A673 (cell line): ENCODE measurements around the gene HLA-DOB. TPM values are rescaled to one million over a fixed set of nuclear protein-coding genes. Genes with fewer than 3 reads are reported as not detected.

ENCODE experiments used
- BruUV-seq: library from RNA; stranded (reverse); fragments of 400-500 nt; replicated peaks from 2 replicates; lab custom pipeline; 2021; lab: Mats Ljungman, UMichigan
- CTCF ChIA-PET: fragments of 300-600 bp; sonication (Branson Sonifier 250); formaldehyde crosslinking; loops from one replicate; lab custom pipeline; 2022; ENCODE audit warnings: antibody characterized with exemption; lab: Charles Lee
- POLR2A ChIA-PET: fragments of 300-600 bp; sonication (Branson Sonifier 250); formaldehyde crosslinking; loops from one replicate; lab custom pipeline; 2022; ENCODE audit warnings: antibody characterized with exemption; ENCODE audit not compliant: low non-redundant PET; lab: Charles Lee
- DNase-seq: peaks from one replicate; pipeline ENCODE4 v3.0.0-alpha.2; 2015; ENCODE audit warnings: low spot score
- H3K27ac ChIP-seq: fragments of 200-600 bp; sonication (generic); 2 replicates; pipeline ENCODE4 v1.5.1; 2016; ENCODE audit warnings: mixed run types, low read depth, mild to moderate bottlenecking, mixed read lengths, antibody characterized with exemption, low read length; ENCODE audit not compliant: poor library complexity, severe bottlenecking
- H3K27me3 ChIP-seq: fragments of 200-600 bp; sonication (generic); replicated peaks from 2 replicates; pipeline ENCODE4 v1.6.1; 2017; ENCODE audit warnings: mixed run types, low read depth, mild to moderate bottlenecking, mixed read lengths, antibody characterized with exemption, low read length; ENCODE audit not compliant: insufficient read depth, poor library complexity
- H3K36me3 ChIP-seq: fragments of 200-600 bp; sonication (generic); 2 replicates; pipeline ENCODE4 v1.6.1; 2016; ENCODE audit warnings: mixed run types, mild to moderate bottlenecking, mixed read lengths, antibody characterized with exemption, low read length; ENCODE audit not compliant: insufficient read depth, poor library complexity, severe bottlenecking
- H3K4me1 ChIP-seq: fragments of 200-600 bp; sonication (generic); 2 replicates; pipeline ENCODE4 v1.6.1; 2017; ENCODE audit warnings: mixed run types, mild to moderate bottlenecking, mixed read lengths, antibody characterized with exemption, low read length; ENCODE audit not compliant: insufficient read depth, poor library complexity, severe bottlenecking
- H3K4me3 ChIP-seq: fragments of 200-600 bp; sonication (generic); 2 replicates; pipeline ENCODE4 v1.5.1; 2016; ENCODE audit warnings: low read depth, mixed run types, mild to moderate bottlenecking, mixed read lengths, low read length; ENCODE audit not compliant: poor library complexity, severe bottlenecking
- H3K9me3 ChIP-seq: fragments of 200-600 bp; sonication (generic); 2 replicates; pipeline ENCODE4 v1.6.1; 2016; ENCODE audit warnings: mixed run types, low read depth, mild to moderate bottlenecking, mixed read lengths, antibody characterized with exemption, low read length; ENCODE audit not compliant: poor library complexity, severe bottlenecking
- EZH2 ChIP-seq: fragments of 200-600 bp; sonication (generic); IDR thresholded peaks from 2 replicates; pipeline ENCODE4 v1.6.1; 2017; ENCODE audit warnings: borderline replicate concordance, low read depth, mild to moderate bottlenecking, mixed read lengths, antibody characterized with exemption, low read length; ENCODE audit not compliant: poor library complexity, severe bottlenecking
- intact Hi-C: fragments of 100-400 bp; cut with micrococcal nuclease; formaldehyde crosslinking; loops from one replicate; pipeline ENCODE4 v1.10.0; 2022; ENCODE audit not compliant: unreplicated experiment
- total RNA-seq: library from RNA; stranded (reverse); gene quantifications from 2 replicates; pipeline ENCODE4 v1.2.3, GENCODE V29; 2021
- TF ChIP-seq, protein P1 (sequence below): fragments of 300-800, 200-600 bp; sonication (generic); conservative IDR thresholded peaks from 2 replicates; pipeline ENCODE4 v1.5.1; 2017; ENCODE audit warnings: low read depth, mild to moderate bottlenecking, antibody characterized with exemption, low read length, moderate library complexity, mixed read lengths

The HLA-DOB gene
- total RNA-seq, 1 experiment from 2014 or later: 2.0 TPM

- Histone ChIP-seq H3K9me3 (no peaks in the 10 kb centered on the region), H3K36me3 (peaks cover 3% of the 10 kb centered on the region), H3K27ac (no peak overlapping the region), H3K27me3 (no peaks in the 10 kb centered on the region), H3K4me3 (no peak overlapping the region), H3K4me1 (no peaks in the 10 kb centered on the region)
- ChIA-PET POLR2A (no interaction called here), CTCF (interaction anchor here (1.2 kb wide), 1 partner anchor 8 kb away, joined by 6 read pairs; the partner anchor contains the start of gene TAP1)
- no TSS peak for BruUV-seq
- TF ChIP-seq EZH2: no peak
- TF ChIP-seq, protein P1, sequence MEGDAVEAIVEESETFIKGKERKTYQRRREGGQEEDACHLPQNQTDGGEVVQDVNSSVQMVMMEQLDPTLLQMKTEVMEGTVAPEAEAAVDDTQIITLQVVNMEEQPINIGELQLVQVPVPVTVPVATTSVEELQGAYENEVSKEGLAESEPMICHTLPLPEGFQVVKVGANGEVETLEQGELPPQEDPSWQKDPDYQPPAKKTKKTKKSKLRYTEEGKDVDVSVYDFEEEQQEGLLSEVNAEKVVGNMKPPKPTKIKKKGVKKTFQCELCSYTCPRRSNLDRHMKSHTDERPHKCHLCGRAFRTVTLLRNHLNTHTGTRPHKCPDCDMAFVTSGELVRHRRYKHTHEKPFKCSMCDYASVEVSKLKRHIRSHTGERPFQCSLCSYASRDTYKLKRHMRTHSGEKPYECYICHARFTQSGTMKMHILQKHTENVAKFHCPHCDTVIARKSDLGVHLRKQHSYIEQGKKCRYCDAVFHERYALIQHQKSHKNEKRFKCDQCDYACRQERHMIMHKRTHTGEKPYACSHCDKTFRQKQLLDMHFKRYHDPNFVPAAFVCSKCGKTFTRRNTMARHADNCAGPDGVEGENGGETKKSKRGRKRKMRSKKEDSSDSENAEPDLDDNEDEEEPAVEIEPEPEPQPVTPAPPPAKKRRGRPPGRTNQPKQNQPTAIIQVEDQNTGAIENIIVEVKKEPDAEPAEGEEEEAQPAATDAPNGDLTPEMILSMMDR: no peak
- intact Hi-C loops: no loop called here
- DNase-seq: no peak
Observed at GRCh38 chr6:32845384-32845884, 28.6 kb upstream of the HLA-DOB start.

- Histone ChIP-seq H3K4me3 (peak overlapping the region; percentile 71), H3K9me3 (no peaks in the 10 kb centered on the region), H3K27me3 (no peaks in the 10 kb centered on the region), H3K36me3 (peaks cover 3% of the 10 kb centered on the region), H3K27ac (no peak overlapping the region), H3K4me1 (no peaks in the 10 kb centered on the region)
- POLR2A ChIA-PET: no interaction called here
- TF ChIP-seq, protein P1: no peak
- TF ChIP-seq EZH2: no peak
- BruUV-seq: no TSS peak
- CTCF ChIA-PET: interaction anchor here (1.2 kb wide), 1 partner anchor 8 kb away, joined by 6 read pairs; the partner anchor contains the start of gene TAP1
- intact Hi-C loops: no loop called here
- DNase-seq: no peak
Observed at GRCh38 chr6:32844839-32845383, 28.1 kb upstream of the HLA-DOB start.

DNA sequence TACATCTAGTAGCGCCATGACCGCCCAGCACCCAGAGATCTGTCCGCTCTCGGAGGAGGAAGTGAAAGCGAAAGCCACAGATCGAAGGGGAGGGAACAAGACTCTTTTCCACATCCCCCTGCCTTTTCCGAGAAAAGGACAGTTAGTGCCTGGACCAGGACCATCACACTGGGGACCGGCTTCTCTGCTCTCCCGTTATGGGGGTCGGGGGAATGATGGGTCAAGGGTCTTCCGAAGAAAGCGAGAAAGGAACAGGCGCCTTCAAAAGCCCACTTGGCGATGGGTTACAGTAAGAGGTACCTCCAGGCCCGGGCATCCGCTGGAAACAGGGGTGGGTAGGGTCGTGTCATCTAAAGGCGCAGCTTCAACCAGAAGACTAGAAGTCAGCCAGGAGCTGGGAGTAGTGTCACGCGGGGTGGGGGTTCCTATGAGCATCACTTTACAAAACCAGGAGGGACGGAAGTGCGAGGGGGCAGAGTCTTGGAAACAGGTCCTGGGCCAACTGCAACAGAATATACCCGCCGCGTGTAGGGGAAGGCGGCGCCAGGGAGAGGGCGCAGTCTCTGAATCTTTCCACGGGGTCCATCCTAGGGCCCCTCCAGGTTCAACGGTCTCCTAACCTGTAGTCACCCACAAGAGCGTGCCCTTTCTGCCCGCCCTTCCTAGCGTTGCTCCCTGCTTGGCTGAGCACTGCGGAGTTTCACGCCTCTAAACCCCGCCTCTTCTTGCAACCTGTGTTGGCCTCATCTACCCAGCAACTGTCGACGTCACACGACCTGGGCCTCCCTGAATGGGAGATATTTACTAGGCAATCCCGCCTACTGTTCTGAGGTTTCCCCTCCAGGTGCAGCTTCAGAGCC is 27.4 kb upstream of the HLA-DOB start, which contains the start of gene PSMB8:
PSMB8 (minus strand) TSS at position 69 of the 860 bp plus-strand sequence; CDS start at position 18, 51 bp downstream.
- TSS peak; percentile 34 for BruUV-seq
- peak within 1 kb of the TSS; percentile 71 for H3K4me3 ChIP-seq
- H3K27me3 ChIP-seq: no peaks in the 10 kb centered on the region
- intact Hi-C loops: no loop called here
- H3K4me1 ChIP-seq: no peaks in the 10 kb centered on the region
- peak within 1 kb of the TSS; percentile 69 for H3K27ac ChIP-seq
- DNase-seq: peak; percentile 95
- POLR2A ChIA-PET: no interaction called here
- H3K9me3 ChIP-seq: no peaks in the 10 kb centered on the region
- CTCF ChIA-PET: interaction anchor here (1.2 kb wide), 1 partner anchor 9 kb away, joined by 6 read pairs; the partner anchor contains the start of gene TAP1
- TF ChIP-seq EZH2: no peak
- TF ChIP-seq, protein P1: peak; percentile 15; the same call in 1 of the 2 replicates
- H3K36me3 ChIP-seq: peaks cover 3% of the 10 kb centered on the region
